ENCODE measurements around the gene ZFYVE21. TPM values are rescaled to one million over a fixed set of nuclear protein-coding genes. Genes with fewer than 3 reads are reported as not detected.

Gene ZFYVE21
- total and polyA plus RNA-seq, 4 donors = 28.0 to 36.9 (median 30.8) TPM

GRCh38 chr14:103727313-103727980 is 11.8 kb downstream of the ZFYVE21 start:
- Histone ChIP-seq H3K27ac (ENCODE audit: low read depth in 1 of 2, low read length in 2 of 2) (no peak overlapping the region), H3K9ac (ENCODE audit: low read depth in 1 of 2, low read length in 2 of 2) (no peak overlapping the region), H3K4me3 (ENCODE audit: low read depth in 1 of 3, low read length in 3 of 3) (no peak overlapping the region), H3K9me3 (ENCODE audit: control insufficient read depth in 4 of 4, low read length in 3 of 4) (no peaks in the 10 kb centered on the region), H3K36me3 (ENCODE audit: control insufficient read depth in 4 of 4, insufficient read depth in 3 of 4, low read depth in 1 of 4, low read length in 3 of 4) (peaks cover 0 to 14% (median 9%) of the 10 kb centered on the region in 4 donors), H3K27me3 (ENCODE audit: control insufficient read depth in 4 of 4, insufficient read depth in 4 of 4, low read length in 3 of 4) (no peaks in the 10 kb centered on the region), H3K4me1 (ENCODE audit: control insufficient read depth in 4 of 4, insufficient read depth in 4 of 4, low read length in 3 of 4) (peaks cover 0 to 20% (median 13%) of the 10 kb centered on the region in 4 donors)
- WGBS = 88% methylated on average over 53 of the region's 53 CpGs
- no peak for TF ChIP-seq TAF1 (conservative IDR thresholded peaks at IDR 0.05)
- no peak for TF ChIP-seq EGR1 (IDR thresholded peaks at IDR 0.05; ENCODE audit: low read depth in 2 of 2)
- no peak for TF ChIP-seq HNF4A (conservative IDR thresholded peaks at IDR 0.05)
- no peak for TF ChIP-seq RXRA (IDR thresholded peaks at IDR 0.05)
- TF ChIP-seq, protein P1, sequence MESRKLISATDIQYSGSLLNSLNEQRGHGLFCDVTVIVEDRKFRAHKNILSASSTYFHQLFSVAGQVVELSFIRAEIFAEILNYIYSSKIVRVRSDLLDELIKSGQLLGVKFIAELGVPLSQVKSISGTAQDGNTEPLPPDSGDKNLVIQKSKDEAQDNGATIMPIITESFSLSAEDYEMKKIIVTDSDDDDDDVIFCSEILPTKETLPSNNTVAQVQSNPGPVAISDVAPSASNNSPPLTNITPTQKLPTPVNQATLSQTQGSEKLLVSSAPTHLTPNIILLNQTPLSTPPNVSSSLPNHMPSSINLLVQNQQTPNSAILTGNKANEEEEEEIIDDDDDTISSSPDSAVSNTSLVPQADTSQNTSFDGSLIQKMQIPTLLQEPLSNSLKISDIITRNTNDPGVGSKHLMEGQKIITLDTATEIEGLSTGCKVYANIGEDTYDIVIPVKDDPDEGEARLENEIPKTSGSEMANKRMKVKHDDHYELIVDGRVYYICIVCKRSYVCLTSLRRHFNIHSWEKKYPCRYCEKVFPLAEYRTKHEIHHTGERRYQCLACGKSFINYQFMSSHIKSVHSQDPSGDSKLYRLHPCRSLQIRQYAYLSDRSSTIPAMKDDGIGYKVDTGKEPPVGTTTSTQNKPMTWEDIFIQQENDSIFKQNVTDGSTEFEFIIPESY (IDR thresholded peaks at IDR 0.05) = no peak
- TF ChIP-seq SP1 (IDR thresholded peaks at IDR 0.05) = no peak
- no peak for TF ChIP-seq JUND (IDR thresholded peaks at IDR 0.05)
- no peak for TF ChIP-seq RAD21 (IDR thresholded peaks at IDR 0.05)
- no peak for TF ChIP-seq FOXA2 (IDR thresholded peaks at IDR 0.05)
- TF ChIP-seq, protein P2, sequence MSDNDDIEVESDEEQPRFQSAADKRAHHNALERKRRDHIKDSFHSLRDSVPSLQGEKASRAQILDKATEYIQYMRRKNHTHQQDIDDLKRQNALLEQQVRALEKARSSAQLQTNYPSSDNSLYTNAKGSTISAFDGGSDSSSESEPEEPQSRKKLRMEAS (IDR thresholded peaks at IDR 0.05) = no peak
- TF ChIP-seq, protein P3, sequence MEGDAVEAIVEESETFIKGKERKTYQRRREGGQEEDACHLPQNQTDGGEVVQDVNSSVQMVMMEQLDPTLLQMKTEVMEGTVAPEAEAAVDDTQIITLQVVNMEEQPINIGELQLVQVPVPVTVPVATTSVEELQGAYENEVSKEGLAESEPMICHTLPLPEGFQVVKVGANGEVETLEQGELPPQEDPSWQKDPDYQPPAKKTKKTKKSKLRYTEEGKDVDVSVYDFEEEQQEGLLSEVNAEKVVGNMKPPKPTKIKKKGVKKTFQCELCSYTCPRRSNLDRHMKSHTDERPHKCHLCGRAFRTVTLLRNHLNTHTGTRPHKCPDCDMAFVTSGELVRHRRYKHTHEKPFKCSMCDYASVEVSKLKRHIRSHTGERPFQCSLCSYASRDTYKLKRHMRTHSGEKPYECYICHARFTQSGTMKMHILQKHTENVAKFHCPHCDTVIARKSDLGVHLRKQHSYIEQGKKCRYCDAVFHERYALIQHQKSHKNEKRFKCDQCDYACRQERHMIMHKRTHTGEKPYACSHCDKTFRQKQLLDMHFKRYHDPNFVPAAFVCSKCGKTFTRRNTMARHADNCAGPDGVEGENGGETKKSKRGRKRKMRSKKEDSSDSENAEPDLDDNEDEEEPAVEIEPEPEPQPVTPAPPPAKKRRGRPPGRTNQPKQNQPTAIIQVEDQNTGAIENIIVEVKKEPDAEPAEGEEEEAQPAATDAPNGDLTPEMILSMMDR (IDR thresholded peaks at IDR 0.05; ENCODE audit: low read depth, low read length, missing input control) = no peak
- TF ChIP-seq, protein P4, sequence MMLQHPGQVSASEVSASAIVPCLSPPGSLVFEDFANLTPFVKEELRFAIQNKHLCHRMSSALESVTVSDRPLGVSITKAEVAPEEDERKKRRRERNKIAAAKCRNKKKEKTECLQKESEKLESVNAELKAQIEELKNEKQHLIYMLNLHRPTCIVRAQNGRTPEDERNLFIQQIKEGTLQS (IDR thresholded peaks at IDR 0.05) = no peak
- no peak for TF ChIP-seq HNF4G (IDR thresholded peaks at IDR 0.05)
- TF ChIP-seq NR2F2 (IDR thresholded peaks at IDR 0.05) = no peak
- no peak for TF ChIP-seq GABPA (IDR thresholded peaks at IDR 0.05 in 1 of 2, conservative IDR thresholded peaks at IDR 0.05 in 1 of 2)
- no peak for TF ChIP-seq YY1 (IDR thresholded peaks at IDR 0.05)
- DNase-seq (ENCODE audit: low spot score) = no peak

GRCh38 chr14:103728141-103728540 is 12.5 kb downstream of the ZFYVE21 start:
- no peak overlapping the region for H3K4me3 ChIP-seq (ENCODE audit: low read depth in 1 of 3, low read length in 3 of 3)
- no peak for DNase-seq (ENCODE audit: low spot score)
- TF ChIP-seq TAF1 (conservative IDR thresholded peaks at IDR 0.05) = no peak
- TF ChIP-seq RXRA (IDR thresholded peaks at IDR 0.05) = no peak
- TF ChIP-seq, protein P1 (IDR thresholded peaks at IDR 0.05) = no peak
- TF ChIP-seq, protein P3 (IDR thresholded peaks at IDR 0.05; ENCODE audit: low read depth, low read length, missing input control) = no peak
- no peak for TF ChIP-seq YY1 (IDR thresholded peaks at IDR 0.05)
- TF ChIP-seq HNF4A (conservative IDR thresholded peaks at IDR 0.05) = no peak
- no peak for TF ChIP-seq FOXA1 (IDR thresholded peaks at IDR 0.05)
- no peak for TF ChIP-seq JUND (IDR thresholded peaks at IDR 0.05)
- TF ChIP-seq GABPA (IDR thresholded peaks at IDR 0.05 in 1 of 2, conservative IDR thresholded peaks at IDR 0.05 in 1 of 2) = no peak
- TF ChIP-seq HNF4G (IDR thresholded peaks at IDR 0.05) = no peak
- no peak for TF ChIP-seq NR2F2 (IDR thresholded peaks at IDR 0.05)
- no peaks in the 10 kb centered on the region for H3K27me3 ChIP-seq (ENCODE audit: control insufficient read depth in 4 of 4, insufficient read depth in 4 of 4, low read length in 3 of 4)
- no peaks in the 10 kb centered on the region for H3K9me3 ChIP-seq (ENCODE audit: control insufficient read depth in 4 of 4, low read length in 3 of 4)
- H3K36me3 ChIP-seq (ENCODE audit: control insufficient read depth in 4 of 4, insufficient read depth in 3 of 4, low read depth in 1 of 4, low read length in 3 of 4) = peaks cover 0 to 20% (median 13%) of the 10 kb centered on the region in 4 donors
- H3K4me1 ChIP-seq (ENCODE audit: control insufficient read depth in 4 of 4, insufficient read depth in 4 of 4, low read length in 3 of 4) = peaks cover 0 to 19% (median 10%) of the 10 kb centered on the region in 4 donors
- no peak overlapping the region for H3K27ac ChIP-seq (ENCODE audit: low read depth in 1 of 2, low read length in 2 of 2)
- H3K9ac ChIP-seq (ENCODE audit: low read depth in 1 of 2, low read length in 2 of 2) = no peak overlapping the region
- WGBS = 96% methylated on average over 19 of the region's 19 CpGs

Measured in liver (tissue), 9 donors.